ENCODE measurements around the gene HINT1. TPM values are rescaled to one million over a fixed set of nuclear protein-coding genes. Genes with fewer than 3 reads are reported as not detected.
A peak's percentile ranks its signal among the peaks of the same experiment; 100 is the strongest.

The HINT1 gene
- total RNA-seq, 1 donor from 2014 or later, result 370 TPM

DNA sequence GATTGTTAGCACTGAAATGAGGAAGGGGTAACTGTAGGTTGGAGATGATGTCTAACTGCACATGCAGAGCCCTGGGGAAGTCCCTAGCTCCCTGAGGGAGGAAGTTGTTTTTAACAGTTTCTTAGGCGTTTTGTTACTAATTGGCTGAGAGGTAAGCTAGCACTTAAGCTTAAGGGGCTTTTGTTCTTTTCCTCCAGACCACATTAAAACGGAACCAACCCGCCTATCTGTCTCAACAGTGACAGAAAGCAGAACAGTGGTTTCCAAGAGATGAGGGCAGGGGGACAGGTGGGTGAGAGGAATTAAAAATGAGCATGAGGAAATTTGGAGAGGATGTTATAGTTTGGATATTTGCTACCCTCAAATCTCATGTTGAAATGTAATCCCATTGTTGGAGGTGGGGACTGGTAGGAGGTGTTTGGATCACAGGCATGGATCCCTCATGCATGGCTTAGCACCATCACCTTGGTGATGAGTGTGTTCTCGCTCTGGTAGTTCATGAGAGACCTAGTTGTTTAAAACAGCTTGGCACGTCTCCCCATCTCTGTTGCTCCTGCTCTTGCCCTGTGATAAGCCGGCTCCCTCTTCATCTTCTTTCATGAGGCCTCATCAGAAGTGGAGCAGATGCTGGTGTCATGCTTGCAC is 44.6 kb upstream of the HINT1 start:
- no peaks in the 10 kb centered on the region for H3K27me3 ChIP-seq (ENCODE audit: control insufficient read depth, insufficient read depth, low read length)
- TF ChIP-seq CTCF (IDR thresholded peaks at IDR 0.05; ENCODE audit: insufficient read depth, low read length, poor library complexity, severe bottlenecking), result no peak
- H3K4me3 ChIP-seq (ENCODE audit: low read depth, low read length), result no peak overlapping the region
- DNase-seq (ENCODE audit: low read depth), result peak; percentile 12
- no peaks in the 10 kb centered on the region for H3K36me3 ChIP-seq (ENCODE audit: control insufficient read depth, insufficient read depth, low read length)

- TF ChIP-seq CTCF (IDR thresholded peaks at IDR 0.05; ENCODE audit: insufficient read depth, low read length, poor library complexity, severe bottlenecking), result no peak
- no peak for DNase-seq (ENCODE audit: low read depth)
- no peak overlapping the region for H3K4me3 ChIP-seq (ENCODE audit: low read depth, low read length)
- H3K36me3 ChIP-seq (ENCODE audit: control insufficient read depth, insufficient read depth, low read length), result no peaks in the 10 kb centered on the region
- H3K27me3 ChIP-seq (ENCODE audit: control insufficient read depth, insufficient read depth, low read length), result no peaks in the 10 kb centered on the region
Observed at GRCh38 chr5:131209175-131209505, 44.1 kb upstream of the HINT1 start.

GRCh38 chr5:131206772-131207171 is 41.7 kb upstream of the HINT1 start:
- DNase-seq (ENCODE audit: low read depth), result no peak
- Histone ChIP-seq H3K27me3 (ENCODE audit: control insufficient read depth, insufficient read depth, low read length) (no peaks in the 10 kb centered on the region), H3K36me3 (ENCODE audit: control insufficient read depth, insufficient read depth, low read length) (no peaks in the 10 kb centered on the region), H3K4me3 (ENCODE audit: low read depth, low read length) (no peak overlapping the region)
- TF ChIP-seq CTCF (IDR thresholded peaks at IDR 0.05; ENCODE audit: insufficient read depth, low read length, poor library complexity, severe bottlenecking), result no peak

DNA sequence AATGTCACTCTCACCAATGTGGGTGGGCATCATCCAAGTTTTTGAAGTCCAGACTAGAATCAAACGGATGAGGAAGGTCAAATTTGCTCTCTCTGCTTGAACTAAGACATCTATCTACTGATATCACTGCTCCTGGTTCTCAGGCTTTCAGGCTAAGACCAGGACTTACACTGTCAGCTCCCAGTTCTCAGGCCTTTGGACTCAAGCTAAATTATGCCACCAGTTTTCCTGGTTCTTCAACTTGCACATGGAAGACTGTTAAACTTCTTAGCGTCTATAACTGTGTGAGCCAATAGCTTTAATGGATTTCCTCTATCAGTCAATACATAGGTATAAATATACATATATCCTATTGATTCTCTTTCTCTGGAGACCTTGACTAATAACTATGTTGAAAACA is 41.0 kb upstream of the HINT1 start:
- no peak overlapping the region for H3K4me3 ChIP-seq (ENCODE audit: low read depth, low read length)
- no peaks in the 10 kb centered on the region for H3K36me3 ChIP-seq (ENCODE audit: control insufficient read depth, insufficient read depth, low read length)
- no peaks in the 10 kb centered on the region for H3K27me3 ChIP-seq (ENCODE audit: control insufficient read depth, insufficient read depth, low read length)
- no peak for DNase-seq (ENCODE audit: low read depth)
- TF ChIP-seq CTCF (IDR thresholded peaks at IDR 0.05; ENCODE audit: insufficient read depth, low read length, poor library complexity, severe bottlenecking), result no peak

DNA sequence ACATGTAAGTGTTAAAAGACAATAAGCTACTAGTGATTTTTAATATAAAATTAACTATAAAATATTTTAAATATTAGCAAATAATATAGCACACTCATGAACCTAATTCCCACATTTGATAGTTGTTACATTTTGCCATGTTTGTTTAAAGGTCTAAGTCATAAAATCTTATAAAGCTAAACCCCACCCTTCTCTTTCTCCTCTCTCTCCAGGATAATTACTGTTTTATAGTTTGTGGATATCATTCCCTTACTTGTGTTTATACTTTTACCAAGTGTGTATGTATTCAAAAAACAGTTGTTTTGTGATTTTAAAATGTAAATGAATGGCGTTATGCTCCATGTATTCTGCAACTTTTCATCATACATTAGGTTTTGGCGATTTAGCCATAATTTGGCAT is 39.9 kb upstream of the HINT1 start:
- no peak for TF ChIP-seq CTCF (IDR thresholded peaks at IDR 0.05; ENCODE audit: insufficient read depth, low read length, poor library complexity, severe bottlenecking)
- no peaks in the 10 kb centered on the region for H3K27me3 ChIP-seq (ENCODE audit: control insufficient read depth, insufficient read depth, low read length)
- DNase-seq (ENCODE audit: low read depth), result no peak
- no peaks in the 10 kb centered on the region for H3K36me3 ChIP-seq (ENCODE audit: control insufficient read depth, insufficient read depth, low read length)
- no peak overlapping the region for H3K4me3 ChIP-seq (ENCODE audit: low read depth, low read length)

GRCh38 chr5:131200560-131200959 is 35.5 kb upstream of the HINT1 start:
- H3K27me3 ChIP-seq (ENCODE audit: control insufficient read depth, insufficient read depth, low read length), result no peaks in the 10 kb centered on the region
- no peak overlapping the region for H3K4me3 ChIP-seq (ENCODE audit: low read depth, low read length)
- no peak for DNase-seq (ENCODE audit: low read depth)
- H3K36me3 ChIP-seq (ENCODE audit: control insufficient read depth, insufficient read depth, low read length), result no peaks in the 10 kb centered on the region
- no peak for TF ChIP-seq CTCF (IDR thresholded peaks at IDR 0.05; ENCODE audit: insufficient read depth, low read length, poor library complexity, severe bottlenecking)

Data from kidney epithelial cell (primary cell).